IPS-18c (cell line): Measurements from ENCODE around the gene ARFGAP2.
"Not testable (repeated sequence)": the region's sequence is repeated elsewhere in the genome, so short reads cannot be mapped to it uniquely, and the experiment has no call there.

Experiments used
- H3K4me3 ChIP-seq: 2 replicates; pipeline ENCODE4 v1.7.0; 2013; ENCODE audit warnings: low read depth, mild to moderate bottlenecking, low read length, moderate library complexity; ENCODE audit not compliant: insufficient read depth
- H3K9me3 ChIP-seq: one replicate; pipeline ENCODE4 v1.6.1; 2013; ENCODE audit warnings: mild to moderate bottlenecking, low read length, moderate library complexity; ENCODE audit not compliant: control insufficient read depth, insufficient read depth

Gene ARFGAP2

DNA sequence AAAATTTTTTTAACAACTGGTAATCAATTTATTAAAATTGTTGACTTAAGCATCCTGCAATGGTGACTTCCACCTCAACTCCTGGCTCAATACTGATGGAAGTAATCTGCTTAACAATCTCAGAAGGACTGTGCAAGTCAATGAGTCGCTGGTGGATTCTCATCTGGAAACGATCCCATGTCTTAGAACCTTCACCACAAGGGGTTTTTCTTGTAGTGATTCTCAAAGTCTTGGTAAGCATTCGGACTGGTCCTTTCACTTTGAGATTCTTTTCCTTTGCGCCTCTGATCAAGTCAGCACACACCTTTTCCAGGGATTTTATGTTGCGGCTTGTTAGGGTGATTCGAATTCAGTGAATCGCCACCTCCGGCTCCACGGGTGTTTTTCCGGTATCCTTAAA lies 14.5 kb upstream of the ARFGAP2 start:
- H3K4me3 ChIP-seq, H3K9me3 ChIP-seq: not testable (repeated sequence)

GRCh38 chr11:47189100-47189834 lies 12.6 kb upstream of the ARFGAP2 start:
- no peaks in the 10 kb centered on the region for H3K9me3 ChIP-seq
- no peak overlapping the region for H3K4me3 ChIP-seq

DNA sequence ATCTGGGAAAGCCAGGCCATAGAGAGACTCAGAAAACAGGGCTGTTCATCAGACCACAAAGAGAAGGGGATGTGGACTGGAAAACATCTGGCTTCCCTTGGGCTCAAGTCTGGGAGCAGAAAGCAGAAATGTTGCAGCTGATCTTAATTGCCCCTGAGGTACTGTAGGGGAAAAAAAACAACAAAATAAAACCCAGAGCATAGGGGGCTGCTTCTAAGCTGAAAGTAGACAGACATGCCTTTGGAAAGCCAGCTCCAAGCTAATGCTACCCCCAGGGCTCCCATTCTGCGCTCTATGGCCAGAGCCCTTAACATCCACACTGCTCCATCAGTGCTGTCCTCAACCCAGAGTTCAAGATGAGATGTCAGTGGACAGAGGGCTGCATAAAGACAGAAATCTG lies 11.6 kb upstream of the ARFGAP2 start:
- H3K4me3 ChIP-seq, result no peak overlapping the region
- no peaks in the 10 kb centered on the region for H3K9me3 ChIP-seq

DNA sequence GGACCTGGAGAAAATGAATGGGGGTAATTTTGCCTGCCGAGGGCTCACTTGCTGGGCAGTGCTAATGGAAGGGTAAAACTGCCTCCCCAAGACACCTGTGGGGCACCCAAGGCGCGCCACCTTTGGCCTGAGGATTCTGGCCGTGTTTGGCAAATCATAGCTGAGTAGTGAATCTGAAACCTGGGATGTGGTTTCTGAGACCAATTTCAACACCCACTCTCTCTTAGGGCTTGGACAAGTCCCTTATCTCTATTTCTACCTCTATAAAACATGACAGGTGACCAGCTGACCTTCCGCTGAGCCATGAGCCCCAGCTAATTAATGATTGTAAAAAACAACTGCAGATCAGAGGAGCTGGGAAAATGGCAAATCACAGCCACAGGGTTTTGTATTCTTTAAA lies 11.0 kb upstream of the ARFGAP2 start:
- H3K9me3 ChIP-seq, result no peaks in the 10 kb centered on the region
- peak overlapping the region; percentile 85 for H3K4me3 ChIP-seq

GRCh38 chr11:47186700-47187695 lies 10.3 kb upstream of the ARFGAP2 start:
- Histone ChIP-seq H3K4me3 (peak overlapping the region; percentile 85), H3K9me3 (no peaks in the 10 kb centered on the region)

DNA sequence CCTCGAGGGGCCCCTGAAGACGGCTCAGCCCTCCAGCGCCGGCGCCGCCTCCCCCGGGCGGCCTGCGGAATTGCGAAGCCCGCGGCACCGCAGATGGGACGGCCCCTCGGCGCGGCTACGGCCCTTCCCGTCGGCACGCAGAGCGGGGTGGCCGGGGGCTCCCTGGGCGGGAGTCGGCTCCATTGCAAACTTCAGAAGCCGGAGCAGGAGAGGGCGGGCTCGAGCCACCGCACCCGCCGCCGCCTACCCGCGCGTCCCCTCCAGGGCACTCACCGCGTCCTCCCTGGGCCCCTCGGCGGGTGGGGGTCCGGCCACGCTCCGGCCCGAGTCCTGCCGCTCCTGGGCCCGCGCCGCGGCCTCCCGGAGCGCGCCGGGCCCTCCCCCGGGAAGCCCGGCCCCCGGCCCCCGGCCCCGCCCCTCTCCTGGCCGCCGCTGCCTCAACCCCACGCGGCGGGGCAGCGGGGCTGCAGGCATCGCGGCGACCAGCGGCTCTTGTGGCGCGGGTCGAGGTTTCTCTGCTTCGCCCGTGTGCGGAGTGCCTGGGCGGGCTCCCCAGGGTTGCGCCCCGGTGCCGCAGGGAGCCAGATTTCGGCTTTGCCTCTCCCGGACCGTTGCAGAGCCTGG lies 9.5 kb upstream of the ARFGAP2 start, which contains the start of gene PACSIN3:
TSS of gene PACSIN3 (minus strand) at position 359 of the 624 bp plus-strand sequence. CDS start 3,707 bp downstream, outside the sequence.
- H3K4me3 ChIP-seq, result peak within 1 kb of the TSS; percentile 85

GRCh38 chr11:47185305-47186075 lies 8.8 kb upstream of the ARFGAP2 start:
- Histone ChIP-seq H3K9me3 (no peaks in the 10 kb centered on the region), H3K4me3 (peak overlapping the region; percentile 85)

More for the DNA sequence above, 9.5 kb upstream of the ARFGAP2 start, which contains the start of gene PACSIN3:
- no peaks in the 10 kb centered on the region for H3K9me3 ChIP-seq

DNA sequence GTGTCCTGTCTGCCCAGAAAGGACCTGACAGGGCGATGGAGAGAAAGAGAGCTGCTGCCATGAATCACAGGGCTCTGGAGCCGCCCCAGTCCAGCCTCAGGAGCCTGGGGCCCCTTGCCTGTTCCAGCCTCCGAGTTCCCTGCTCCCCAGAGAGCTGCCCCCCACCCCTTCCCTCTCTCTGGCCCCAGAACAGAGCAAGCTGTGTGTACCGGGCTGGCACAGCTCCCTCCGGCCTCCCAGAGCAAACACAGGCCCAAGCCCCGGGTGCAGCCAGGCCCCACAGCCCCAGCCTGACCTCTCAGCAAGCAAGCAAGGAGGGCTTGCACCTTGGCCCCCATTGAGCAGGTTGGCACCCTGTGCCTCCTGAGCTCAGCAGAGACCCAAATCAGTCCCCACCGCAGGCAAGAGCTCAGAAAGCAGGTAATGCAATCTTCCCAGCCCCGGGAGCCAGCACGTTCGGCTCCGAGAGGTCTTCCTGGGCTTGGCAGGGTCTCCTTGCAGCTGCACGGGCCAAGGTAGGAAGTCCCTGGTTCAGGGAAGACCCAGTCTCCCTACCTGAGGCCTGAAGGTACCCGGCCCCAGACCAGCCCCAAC lies 8.1 kb upstream of the ARFGAP2 start:
- no peaks in the 10 kb centered on the region for H3K9me3 ChIP-seq
- H3K4me3 ChIP-seq, result peak overlapping the region; percentile 85

DNA sequence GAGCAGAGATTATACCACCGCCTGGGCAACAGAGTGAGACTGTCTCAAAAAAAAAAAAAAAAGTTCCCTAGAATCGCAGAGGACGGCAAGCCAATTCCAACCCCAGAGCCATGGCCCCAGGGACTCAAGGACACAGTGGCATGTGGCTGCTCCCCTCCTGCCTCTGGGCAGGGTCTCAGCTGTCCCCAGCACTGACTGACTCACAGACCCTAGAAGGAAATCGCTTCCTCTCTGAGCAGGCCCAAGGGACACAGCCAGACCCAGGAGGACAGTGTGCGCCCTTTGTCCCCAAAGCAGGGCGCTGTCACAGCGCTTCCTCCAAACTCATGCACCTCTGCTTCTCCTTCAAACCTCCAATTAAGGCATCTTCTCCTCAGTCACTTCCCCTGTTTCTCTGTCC lies 7.3 kb upstream of the ARFGAP2 start:
- H3K4me3 ChIP-seq, result no peak overlapping the region
- no peaks in the 10 kb centered on the region for H3K9me3 ChIP-seq

- no peak overlapping the region for H3K4me3 ChIP-seq
- H3K9me3 ChIP-seq, result no peaks in the 10 kb centered on the region
Measured at GRCh38 chr11:47183031-47183856, 6.6 kb upstream of the ARFGAP2 start.

- H3K9me3 ChIP-seq, result no peaks in the 10 kb centered on the region
- H3K4me3 ChIP-seq, result no peak overlapping the region
Measured at GRCh38 chr11:47182380-47182779, 5.7 kb upstream of the ARFGAP2 start.

- Histone ChIP-seq H3K9me3 (no peaks in the 10 kb centered on the region), H3K4me3 (no peak overlapping the region)
Measured at GRCh38 chr11:47181271-47181670, 4.6 kb upstream of the ARFGAP2 start.

- Histone ChIP-seq H3K4me3 (no peak overlapping the region), H3K9me3 (no peaks in the 10 kb centered on the region)
Measured at GRCh38 chr11:47180006-47180787, 3.5 kb upstream of the ARFGAP2 start.

- no peak overlapping the region for H3K4me3 ChIP-seq
- H3K9me3 ChIP-seq, result no peaks in the 10 kb centered on the region
Measured at GRCh38 chr11:47179655-47179991, 2.9 kb upstream of the ARFGAP2 start.
